NCI-H446 (cell line): ENCODE data around the gene KCTD14.
A peak's percentile ranks its signal among the peaks of the same experiment; 100 is the strongest.
"Not testable (repeated sequence)": the region's sequence is repeated elsewhere in the genome, so short reads cannot be mapped to it uniquely, and the experiment has no call there.

ENCODE experiments used
- DNase-seq, 2 experiments: peaks; one replicate each; lab custom pipeline; 2025; lab: John Stamatoyannopoulos, UW

KCTD14 gene

DNA sequence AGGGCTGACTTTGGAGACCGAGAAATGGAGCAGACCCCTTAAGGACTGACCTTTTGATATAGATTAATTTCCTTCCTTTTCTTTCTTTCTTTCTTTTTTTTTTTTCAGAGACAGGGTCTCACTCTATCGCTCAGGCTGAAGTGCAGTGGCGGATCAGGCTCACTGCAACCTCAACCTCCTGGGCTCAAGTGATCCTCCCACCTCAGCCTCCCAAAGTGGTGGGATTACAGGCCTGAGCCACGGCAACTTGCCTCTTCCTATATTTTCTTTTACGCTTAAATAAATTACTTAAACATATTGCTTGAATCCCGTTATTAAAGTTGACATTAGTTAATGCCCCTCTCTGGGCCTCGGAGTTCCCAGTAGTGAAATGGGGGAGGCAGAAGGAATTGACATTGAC lies 350 bp upstream of the KCTD14 start:
- DNase-seq: peak in 1 of 2 experiments; percentile 45

DNA sequence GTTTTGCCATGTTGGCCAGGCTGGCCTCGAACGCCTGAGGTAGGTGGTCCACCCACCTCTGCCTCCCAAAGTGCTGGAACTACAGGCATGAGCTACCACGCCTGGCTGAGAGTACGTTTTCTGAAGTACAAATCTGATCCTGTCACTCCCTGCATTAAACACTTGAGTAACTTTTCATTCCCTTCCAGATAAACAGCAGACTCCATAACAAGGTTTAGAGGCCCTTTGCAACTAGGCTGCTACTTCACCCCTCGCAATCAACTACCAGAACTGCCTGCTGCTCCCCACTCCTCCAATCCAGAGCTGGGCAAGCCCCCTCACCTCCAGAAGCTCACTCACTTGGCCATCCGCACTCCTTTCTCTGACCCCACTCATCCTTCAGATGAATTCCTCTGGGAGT lies 1.5 kb downstream of the KCTD14 start:
- no peak for DNase-seq

DNA sequence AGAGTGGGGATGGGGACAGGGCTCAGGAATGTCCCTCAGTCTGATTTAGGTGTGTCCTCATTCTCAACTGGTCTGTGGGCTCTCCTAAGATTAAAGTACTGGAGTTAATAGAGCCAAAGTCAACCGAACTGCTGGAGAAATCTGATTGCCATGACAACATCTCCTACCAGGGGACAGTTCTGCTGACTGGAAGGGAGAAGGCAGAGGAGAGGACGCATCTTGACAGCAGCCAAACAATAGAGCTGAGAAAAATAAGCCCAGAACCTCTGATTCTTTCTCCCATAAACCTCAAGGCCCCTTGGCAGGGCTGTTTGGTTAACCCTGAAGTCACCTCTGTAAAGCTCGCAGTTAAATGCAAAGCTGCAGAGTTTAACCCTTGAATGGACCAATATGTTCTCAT lies 2.8 kb downstream of the KCTD14 start:
- DNase-seq: no peak

DNA sequence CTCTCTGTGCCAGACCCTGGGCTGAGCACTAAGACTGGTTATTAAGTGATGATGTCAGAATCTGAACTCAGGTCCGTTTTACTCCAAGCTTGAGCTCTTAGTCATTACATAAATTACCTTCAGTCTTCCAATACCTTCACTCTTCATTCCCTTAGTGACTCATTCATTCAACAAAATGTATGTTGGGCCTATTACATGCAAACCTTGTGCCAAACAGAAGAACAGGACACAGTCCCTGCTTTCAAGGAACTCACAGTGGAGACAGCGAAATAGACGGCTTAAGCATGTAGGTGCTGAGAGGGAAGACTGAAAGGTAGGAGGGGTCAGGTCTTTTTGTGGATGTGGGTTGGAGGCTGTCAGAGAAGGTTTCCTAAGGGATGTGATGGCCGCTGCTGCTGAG lies 3.3 kb downstream of the KCTD14 start:
- DNase-seq: no peak

DNA sequence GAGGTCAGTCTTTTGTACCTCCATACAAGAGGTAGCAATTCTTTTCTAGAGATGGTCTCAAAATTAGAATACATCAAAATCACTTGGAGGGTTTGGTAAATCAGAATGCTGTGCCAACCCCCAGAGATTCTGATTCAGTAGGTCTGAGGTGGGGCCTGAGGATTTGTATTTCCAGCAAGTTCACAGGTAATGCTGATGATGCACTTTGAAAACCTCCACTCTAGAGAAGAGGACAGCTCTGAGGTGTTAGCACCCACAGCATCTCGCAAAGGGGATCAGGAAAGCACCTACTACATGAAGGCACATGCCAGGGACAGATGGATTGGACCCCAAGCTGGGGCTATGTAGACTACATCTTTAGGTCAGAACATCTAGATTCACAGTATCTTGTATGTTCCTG lies 7.2 kb downstream of the KCTD14 start:
- DNase-seq: no peak

DNA sequence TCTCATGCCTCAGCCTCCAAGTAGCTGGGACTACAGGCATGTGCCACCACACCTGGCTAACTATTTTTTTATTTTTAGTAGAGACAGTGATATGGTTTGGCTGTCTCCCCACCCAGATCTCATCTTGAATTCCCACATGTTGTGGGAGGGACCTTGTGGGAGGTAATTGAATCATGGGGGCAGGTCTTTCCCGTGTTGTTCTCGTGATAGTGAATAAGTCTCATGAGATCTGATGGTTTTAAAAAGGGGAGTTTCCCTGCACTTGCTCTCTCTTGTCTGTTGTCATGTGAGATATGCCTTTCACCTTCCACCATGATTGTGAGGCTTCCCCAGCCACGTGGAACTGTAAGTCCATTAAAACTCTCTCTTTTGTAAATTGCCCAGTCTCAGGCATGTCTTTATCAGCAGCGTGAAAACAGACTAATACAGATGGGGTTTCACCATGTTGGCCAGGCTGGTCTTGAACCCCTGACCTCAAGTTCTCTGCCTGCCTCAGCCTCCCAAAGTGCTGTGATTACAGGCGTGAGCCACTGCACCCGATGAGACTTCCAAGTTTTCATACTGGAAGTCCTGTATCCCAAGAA lies 8.0 kb downstream of the KCTD14 start:
- DNase-seq: not testable (repeated sequence)

DNA sequence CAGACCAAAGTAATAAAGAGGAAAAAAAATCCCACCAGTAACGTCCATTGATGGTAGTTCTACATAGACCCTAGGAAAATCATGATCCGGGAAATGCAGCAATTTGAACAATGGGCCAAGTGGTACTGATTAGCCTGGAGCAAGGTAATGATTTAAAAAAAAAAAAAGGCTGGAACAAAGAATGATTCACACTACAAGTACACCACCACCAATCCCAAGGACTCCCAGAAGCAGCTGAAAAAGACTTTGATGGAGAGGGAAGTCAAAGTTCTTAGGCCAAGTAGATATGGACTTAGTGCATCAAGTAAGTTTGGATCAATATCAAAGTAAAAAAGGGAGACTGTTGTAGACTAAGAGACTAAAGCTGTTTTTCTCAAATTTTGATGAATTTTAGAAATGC lies 11.8 kb downstream of the KCTD14 start:
- no peak for DNase-seq

DNA sequence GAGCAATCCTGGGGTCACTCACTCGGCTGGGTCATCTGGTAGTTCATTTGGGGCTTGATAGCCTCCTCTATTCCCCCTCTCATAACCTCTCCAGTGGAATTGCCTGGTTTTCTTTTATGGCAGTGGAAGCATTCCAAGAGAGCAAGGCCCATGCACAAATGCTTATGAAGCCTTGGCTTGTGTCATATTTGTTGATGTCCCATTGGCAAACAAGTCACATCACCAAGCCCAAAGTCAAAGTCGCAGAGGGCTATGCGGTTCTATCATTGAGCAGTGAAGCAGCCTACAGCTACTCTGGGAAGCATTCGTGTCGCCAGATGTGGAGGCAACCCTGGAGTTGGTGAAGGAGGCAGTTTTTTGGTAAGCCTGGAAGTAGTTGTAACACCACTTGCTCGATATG lies 12.3 kb downstream of the KCTD14 start:
- DNase-seq: no peak

DNA sequence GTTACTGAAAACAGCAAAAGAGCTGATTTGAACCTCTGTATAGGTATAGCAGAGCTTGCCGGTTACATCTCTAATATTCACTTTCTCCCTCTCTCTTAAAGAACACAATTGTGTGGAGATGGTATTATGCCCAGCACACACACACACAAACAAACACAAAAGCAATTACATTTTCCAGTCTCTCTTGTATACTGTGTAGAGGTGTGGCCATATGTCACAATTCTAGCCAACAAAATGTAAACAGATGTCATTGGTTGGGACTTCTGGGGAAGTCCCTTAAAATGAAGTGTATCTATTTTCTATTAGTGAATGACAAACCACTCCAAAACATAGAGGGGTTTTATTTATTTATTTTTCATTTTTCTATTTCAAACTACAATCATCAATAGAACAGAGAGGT lies 12.8 kb downstream of the KCTD14 start:
- DNase-seq: no peak

DNA sequence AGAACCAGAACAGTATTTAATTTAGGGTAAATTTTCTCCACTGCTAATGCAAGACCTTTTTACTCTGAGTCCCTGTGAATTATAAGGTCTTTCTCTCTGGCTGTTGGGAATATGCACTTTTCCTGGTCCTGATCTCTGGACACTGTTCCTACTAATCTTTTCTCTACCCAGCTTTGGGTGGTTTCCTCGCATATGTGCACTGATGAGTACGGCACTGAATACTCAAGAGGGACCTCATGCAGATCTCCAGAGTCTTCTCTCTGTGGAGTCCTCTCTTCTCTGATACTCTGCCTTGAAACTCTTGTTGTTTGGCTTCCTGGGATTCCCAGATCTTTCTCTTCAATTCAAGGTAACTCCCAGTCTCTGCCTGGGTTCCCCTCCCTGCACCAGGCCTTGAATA lies 14.0 kb downstream of the KCTD14 start:
- DNase-seq: no peak

DNA sequence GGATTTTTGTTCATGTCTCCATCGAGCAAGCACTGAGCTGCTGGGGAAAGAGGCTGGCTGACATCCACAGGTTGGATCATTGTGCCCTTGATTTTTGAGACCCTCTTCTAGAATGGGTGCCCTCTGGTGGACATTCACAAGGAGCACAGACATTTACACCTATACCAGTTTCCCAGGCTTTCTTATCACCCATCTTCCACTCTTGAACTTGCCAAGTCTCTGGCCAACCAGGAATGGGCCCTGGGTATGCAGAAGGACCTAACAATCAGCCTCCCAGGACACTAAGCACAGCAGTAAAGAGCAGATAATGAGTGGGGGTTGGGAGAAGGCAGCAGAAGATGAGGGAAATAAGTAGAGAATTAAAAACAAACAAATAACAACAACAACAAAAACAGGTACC lies 22.9 kb downstream of the KCTD14 start:
- DNase-seq: peak; percentile 77 to 85

DNA sequence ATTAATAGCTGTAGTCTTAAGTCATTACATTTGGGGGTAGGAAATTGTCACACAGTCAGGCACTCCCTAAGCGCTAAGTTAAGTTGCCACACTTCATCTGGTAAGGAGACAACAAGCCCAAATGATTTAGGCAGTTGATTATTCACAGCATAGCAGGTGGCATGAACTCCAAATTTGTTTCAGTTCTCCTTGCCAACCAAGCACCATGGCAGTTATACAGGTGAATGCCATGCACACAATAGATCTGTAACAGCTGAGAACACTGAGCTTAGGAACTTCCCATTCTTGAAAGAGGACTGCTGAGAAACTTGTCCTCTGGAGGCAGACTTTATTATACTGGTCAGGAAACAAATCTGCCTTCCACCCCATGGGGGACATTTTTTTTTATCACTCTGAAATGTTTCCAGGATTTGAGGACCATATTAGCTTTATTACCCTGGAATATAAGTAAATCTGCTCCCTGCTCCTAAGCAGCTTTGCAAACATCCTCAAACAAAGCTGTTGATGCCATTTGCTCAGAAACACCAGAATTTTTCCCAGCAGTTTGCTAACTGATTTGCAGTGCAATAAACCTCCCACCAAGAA lies 23.5 kb downstream of the KCTD14 start:
- DNase-seq: no peak

DNA sequence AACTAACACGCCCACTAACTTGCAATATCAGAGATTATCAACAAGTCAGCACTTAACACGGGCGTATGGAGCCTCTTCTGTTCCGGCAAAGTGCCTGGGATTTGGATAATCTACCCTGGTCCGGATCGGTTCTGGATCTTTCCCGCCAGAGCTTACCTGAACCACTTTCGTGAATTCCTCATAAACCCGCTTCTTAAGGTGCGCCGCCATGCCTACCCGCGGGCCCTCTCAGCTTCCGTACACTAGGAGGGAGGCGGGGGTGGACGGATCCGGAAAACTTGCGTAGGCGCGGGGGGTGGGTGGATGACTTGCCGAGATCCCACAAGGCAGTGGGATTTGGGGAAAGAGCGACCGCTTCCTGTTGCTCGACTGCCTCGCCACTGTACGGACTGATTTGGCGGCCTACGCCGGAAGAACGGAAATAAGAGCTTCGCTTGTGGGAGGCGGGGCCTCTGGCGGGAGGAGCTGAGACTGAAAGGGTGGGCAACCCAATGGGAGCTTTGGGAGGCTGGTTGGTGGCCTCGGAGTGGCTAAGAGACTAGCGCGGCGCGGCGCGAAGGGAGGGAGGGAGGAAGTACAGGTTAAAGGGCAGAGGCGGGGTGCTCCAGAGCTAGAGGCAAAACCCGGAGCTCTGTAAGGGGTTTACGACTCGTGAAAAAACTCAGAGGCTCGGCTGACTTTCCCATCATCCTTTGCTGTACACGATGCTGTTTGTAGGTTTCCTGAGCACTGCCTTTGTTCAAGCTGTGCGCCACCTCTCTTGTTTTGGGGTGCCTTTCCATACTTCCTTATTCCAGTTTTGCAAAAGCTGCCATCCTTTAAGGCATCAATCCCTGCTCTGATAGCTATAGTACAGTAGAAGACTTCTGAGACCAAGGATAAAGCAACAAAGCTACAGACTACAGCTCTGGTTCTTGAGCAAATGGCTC lies 28.4 kb downstream of the KCTD14 start, which contains the start of gene INTS4:
TSS of gene INTS4 (minus strand) at position 235 of the 929 bp plus-strand sequence. CDS start at position 210, 25 bp downstream.
- DNase-seq: peak; percentile 99 to 100

DNA sequence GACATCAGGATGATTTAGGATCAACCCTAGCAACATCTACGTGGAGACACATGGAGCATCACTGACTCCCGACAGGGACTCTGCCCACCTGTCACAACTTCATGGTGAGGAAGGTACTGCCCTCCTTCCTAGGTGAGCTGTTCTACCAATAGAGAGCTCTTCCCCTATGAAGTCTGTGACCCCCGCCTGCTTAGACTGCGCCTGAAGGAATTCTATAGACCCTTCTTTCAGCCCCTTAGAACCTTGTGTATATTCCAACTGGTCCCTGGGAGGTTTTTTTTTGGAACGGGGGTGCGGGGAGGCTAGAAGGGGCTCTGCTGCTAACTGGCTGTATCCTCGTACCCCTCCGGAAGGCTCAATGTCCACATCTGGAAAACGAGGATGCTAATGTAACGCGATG lies 29.2 kb downstream of the KCTD14 start:
- no peak for DNase-seq

DNA sequence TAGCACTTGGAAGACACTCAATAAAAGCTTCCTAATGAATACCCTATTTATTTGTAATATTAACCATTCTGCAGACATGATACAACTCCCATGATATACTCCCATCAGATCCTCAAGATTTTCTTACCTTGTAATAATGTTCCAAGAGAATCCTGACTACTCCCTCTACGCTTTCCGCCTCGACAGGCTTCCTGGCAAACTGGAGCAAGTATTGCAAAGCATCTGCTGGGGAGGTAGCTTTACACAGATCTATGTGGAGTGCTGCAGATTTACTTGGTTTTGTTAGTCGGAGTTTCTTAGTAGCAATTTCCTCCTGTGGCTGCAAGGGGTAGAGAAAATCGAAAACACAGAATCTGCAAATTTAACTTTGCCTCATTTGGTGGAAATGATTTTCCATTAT lies 32.1 kb downstream of the KCTD14 start:
- DNase-seq: no peak

DNA sequence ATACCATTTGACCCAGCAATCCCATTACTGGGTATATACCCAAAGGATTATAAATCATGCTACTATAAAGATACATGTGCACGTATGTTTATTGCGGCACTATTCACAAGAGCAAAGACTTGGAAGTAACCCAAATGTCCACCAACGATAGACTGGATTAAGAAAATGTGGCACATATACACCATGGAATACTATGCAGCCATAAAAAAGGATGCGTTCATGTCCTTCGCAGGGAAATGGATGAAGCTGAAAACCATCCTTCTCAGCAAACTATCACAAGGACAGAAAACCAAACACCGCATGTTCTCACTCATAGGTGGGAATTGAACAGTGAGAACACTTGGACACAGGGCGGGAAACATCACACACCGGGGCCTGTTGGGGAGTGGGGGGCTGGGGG lies 36.6 kb downstream of the KCTD14 start:
- not testable (repeated sequence) for DNase-seq

DNA sequence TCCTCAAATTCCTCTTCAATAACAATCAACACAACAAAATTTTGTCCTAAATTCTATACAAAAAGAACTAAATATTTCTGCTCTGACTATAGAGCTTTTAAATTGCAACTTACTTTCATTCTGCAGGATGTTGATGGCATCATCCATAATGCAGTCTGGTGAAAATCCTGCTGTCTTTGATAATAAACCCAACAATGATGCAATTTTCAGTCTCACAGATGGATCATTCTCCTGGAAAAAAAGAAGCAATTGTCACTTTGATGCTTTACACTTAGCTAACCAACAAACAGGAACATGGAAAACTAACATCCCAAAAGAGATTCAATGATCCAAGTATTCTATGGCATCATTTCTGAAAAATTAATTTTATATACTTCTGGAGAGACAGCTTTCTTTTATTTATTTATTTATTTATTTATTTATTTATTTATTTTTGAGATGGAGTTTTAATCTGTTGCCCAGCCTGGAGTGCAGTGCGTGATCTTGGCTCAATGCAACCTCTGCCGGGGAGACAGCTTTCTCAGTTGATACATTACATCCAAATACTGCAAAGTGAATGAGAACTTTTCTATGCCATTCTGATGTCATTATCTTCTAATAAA lies 41.6 kb downstream of the KCTD14 start:
- DNase-seq: no peak

DNA sequence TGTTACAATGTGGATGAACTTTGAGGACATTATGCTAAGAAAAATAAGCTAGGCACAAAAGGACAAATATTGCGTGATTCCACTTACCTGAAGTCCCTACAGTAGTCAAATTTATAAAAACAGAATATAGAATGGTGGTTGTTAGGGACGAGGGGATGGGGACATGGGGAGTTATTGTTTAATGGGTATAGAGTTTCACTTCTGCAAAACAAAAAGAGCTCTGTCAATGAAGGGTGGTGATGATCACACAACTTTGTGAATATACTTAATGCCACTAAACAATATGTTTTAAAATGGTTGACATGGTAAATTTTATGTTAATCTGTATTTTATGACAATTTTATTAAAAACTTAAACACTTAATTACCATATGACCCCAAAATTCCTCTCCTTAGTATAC lies 54.7 kb downstream of the KCTD14 start:
- no peak for DNase-seq

DNA sequence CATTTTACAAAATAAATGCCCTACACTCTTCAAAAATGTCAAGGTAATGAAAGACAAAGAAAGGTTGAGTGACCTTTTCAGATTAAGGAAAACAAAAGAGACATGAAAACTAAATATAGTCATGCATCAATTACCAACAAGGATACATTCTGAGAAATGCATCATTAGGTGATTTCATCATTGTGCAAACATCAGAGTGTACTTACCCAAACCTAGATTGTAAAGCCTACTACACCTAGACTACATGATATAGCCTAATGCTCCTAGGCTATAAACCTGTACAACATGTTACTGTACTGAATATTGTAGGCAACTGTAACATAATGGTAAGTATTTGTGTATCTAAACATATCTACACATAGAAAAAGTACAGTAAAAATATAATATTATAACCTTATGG lies 55.3 kb downstream of the KCTD14 start:
- no peak for DNase-seq

DNA sequence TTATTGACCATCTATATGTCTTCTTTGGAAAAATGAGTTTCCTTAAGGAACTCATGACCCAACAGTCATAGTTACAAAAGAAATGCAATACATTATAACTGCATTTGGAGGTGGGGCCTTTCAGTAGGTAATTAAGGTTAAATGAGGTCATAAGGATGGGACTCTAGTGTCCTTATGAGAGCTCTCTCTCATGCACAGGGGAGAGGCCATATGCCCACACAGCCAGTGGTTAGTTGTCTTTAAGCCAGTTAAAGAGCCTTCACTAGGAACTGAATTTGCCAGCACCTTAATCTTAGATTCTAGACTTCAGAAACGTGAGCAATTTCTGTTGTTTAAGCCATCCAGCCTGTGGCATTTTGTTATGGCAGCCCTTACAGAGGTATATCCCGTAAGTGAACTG lies 56.0 kb downstream of the KCTD14 start:
- no peak for DNase-seq

DNA sequence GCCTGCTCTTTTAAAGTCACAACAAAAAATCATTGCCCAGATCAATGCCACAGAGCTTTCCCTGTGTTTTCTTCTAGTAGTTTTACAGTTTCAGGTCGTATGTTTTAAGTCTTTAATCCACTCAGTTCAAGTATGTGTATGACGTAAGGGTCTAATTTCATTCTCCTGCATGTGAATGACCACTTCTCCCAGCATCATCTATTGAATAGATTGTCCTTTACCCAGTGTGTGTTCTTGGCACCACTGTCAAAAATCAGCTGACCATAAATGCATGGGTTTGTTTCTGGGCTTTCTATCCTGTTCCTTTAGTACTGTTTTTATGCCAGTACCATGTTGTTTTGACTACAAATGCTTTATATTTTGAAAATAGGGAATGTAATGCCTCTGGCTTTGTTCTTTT lies 56.7 kb downstream of the KCTD14 start:
- DNase-seq: no peak
